HG03064 (cell line): Measurements from ENCODE around the gene ZNF79.

Experiments used
- ATAC-seq: cut with Tn5 transposase; IDR thresholded peaks from one replicate; pipeline ENCODE4 v1.9.1; 2021; ENCODE audit warnings: low read depth; ENCODE audit not compliant: unreplicated experiment

Gene ZNF79

GRCh38 chr9:127491516-127491915 is 67.3 kb downstream of the ZNF79 start:
- no peak for ATAC-seq

- no peak for ATAC-seq
Observed at GRCh38 chr9:127492616-127493015, 68.4 kb downstream of the ZNF79 start.

GRCh38 chr9:127493592-127494303 is 69.6 kb downstream of the ZNF79 start:
- ATAC-seq, result no peak

GRCh38 chr9:127494304-127494702 is 70.1 kb downstream of the ZNF79 start:
- no peak for ATAC-seq
